A549 (cell line): ENCODE data around the gene COL24A1. TPM values are rescaled to one million over a fixed set of nuclear protein-coding genes. Genes with fewer than 3 reads are reported as not detected.

Experiments used
- ATAC-seq, 2 experiments: fragments of 200-7000 bp in 1 of 2; fragments of >200 bp in 1 of 2; cut with Nextera tagmentation in 1 of 2; cut with Tn5 transposase in 1 of 2; 3 replicates each; pipeline versions ENCODE4 v1.8.0 to v1.9.1; 2018 to 2020; ENCODE audit warnings: mild to moderate bottlenecking in 1 of 2, moderate library complexity in 1 of 2
- CTCF ChIA-PET: fragments of 300-600 bp; sonication (Branson Sonifier 250); formaldehyde crosslinking; extraction: SDS; loops from one replicate; lab custom pipeline; 2021; ENCODE audit warnings: antibody characterized with exemption, inconsistent platforms; lab: Yijun Ruan, JAX
- POLR2A ChIA-PET: fragments of 350-600 bp; formaldehyde crosslinking; extraction: SDS; loops from one replicate; lab custom pipeline; 2021; ENCODE audit warnings: antibody characterized with exemption, inconsistent platforms; lab: Yijun Ruan, JAX
- DNase-seq, 2 experiments: peaks; one replicate each; pipeline versions ENCODE4 v3.0.0 to v3.0.0-alpha.2; 2011 to 2016; ENCODE audit warnings: low read depth in 1 of 2, low spot score in 1 of 2
- FAIRE-seq: peaks from 2 replicates; lab custom pipeline; 2011; peaks lifted over from hg19 to GRCh38; lab: Jason Lieb, UNC
- H3K27ac ChIP-seq, 2 experiments: fragments of >200 bp; sonication (Bioruptor Twin); formaldehyde crosslinking; 3 replicates each; pipeline ENCODE4 v1.5.1; 2016 to 2017
- H3K4me1 ChIP-seq: fragments of >200 bp; sonication (Bioruptor Twin); formaldehyde crosslinking; 3 replicates; pipeline ENCODE4 v1.6.1; 2016
- H3K4me2 ChIP-seq: fragments of >200 bp; sonication (Bioruptor Twin); formaldehyde crosslinking; 3 replicates; pipeline ENCODE4 v1.6.1; 2016
- H3K4me3 ChIP-seq: fragments of >200 bp; sonication (Bioruptor Twin); formaldehyde crosslinking; 3 replicates; pipeline ENCODE4 v1.5.1; 2016
- H3K9me3 ChIP-seq: fragments of >200 bp; sonication (Bioruptor Twin); formaldehyde crosslinking; 3 replicates; pipeline ENCODE4 v1.6.1; 2016
- CBX8 ChIP-seq: fragments of 200-600 bp; sonication (generic); IDR thresholded peaks from 2 replicates; pipeline ENCODE4 v1.6.1; 2016
- CHD2 ChIP-seq: fragments of 150-350 bp; IDR thresholded peaks from 2 replicates; pipeline ENCODE4 v1.6.1; 2014; ENCODE audit warnings: low read length; ENCODE audit not compliant: partially characterized antibody
- CTCF ChIP-seq: fragments of >200 bp; sonication (Bioruptor Twin); formaldehyde crosslinking; IDR thresholded peaks from 3 replicates; pipeline ENCODE4 v1.5.1; 2016
- EHF ChIP-seq: fragments of 250-450 bp; sonication (Bioruptor Pico); IDR thresholded peaks from 2 replicates; pipeline ENCODE4 v1.5.0; 2020; ENCODE audit warnings: mild to moderate bottlenecking
- EHMT2 ChIP-seq: fragments of 200-600 bp; sonication (generic); IDR thresholded peaks from 2 replicates; pipeline ENCODE4 v1.6.1; 2016; ENCODE audit warnings: antibody characterized with exemption, low read depth, mild to moderate bottlenecking, moderate library complexity
- FOSL2 ChIP-seq, 2 experiments: fragments of 450-650 bp in 1 of 2; fragments of >200 bp in 1 of 2; sonication (Bioruptor Twin) in 1 of 2; formaldehyde crosslinking; IDR thresholded peaks; 2 replicates each; pipeline versions ENCODE4 v1.5.0 to v1.6.1; 2016 to 2020; ENCODE audit warnings: mild to moderate bottlenecking in 1 of 2, moderate library complexity in 1 of 2
- HEYL ChIP-seq: fragments of 250-450 bp; sonication (Bioruptor Pico); IDR thresholded peaks from 2 replicates; pipeline ENCODE4 v1.8.0; 2021; ENCODE audit warnings: mild to moderate bottlenecking, moderate library complexity
- MAFK ChIP-seq: fragments of 450-650 bp; IDR thresholded peaks from 2 replicates; pipeline ENCODE4 v1.6.1; 2014; ENCODE audit not compliant: partially characterized antibody
- MAX ChIP-seq: IDR thresholded peaks from 2 replicates; pipeline ENCODE4 v1.6.1; 2012
- PBX3 ChIP-seq: IDR thresholded peaks from 2 replicates; pipeline ENCODE4 v1.6.1; 2012
- PHF8 ChIP-seq: fragments of 200-600 bp; sonication (generic); IDR thresholded peaks from 2 replicates; pipeline ENCODE4 v1.6.1; 2016; ENCODE audit warnings: low read depth, mild to moderate bottlenecking, antibody characterized with exemption, moderate library complexity, borderline replicate concordance
- POLR2AphosphoS2 ChIP-seq: conservative IDR thresholded peaks from 2 replicates; pipeline ENCODE4 v1.6.1; 2012; ENCODE audit warnings: low read length, improper control_type of control experiment, inconsistent platforms
- RAD21 ChIP-seq, 2 experiments: fragments of >200 bp in 1 of 2; sonication (Bioruptor Twin) in 1 of 2; formaldehyde crosslinking in 1 of 2; IDR thresholded peaks in 1 of 2; conservative IDR thresholded peaks in 1 of 2; 2 replicates in 1 of 2; 3 replicates in 1 of 2; pipeline ENCODE4 v1.6.1; 2012 to 2018; ENCODE audit warnings: inconsistent platforms in 1 of 2
- RNF2 ChIP-seq: fragments of 200-600 bp; sonication (generic); IDR thresholded peaks from 2 replicates; pipeline ENCODE4 v1.6.1; 2016; ENCODE audit warnings: low read depth, mild to moderate bottlenecking, antibody characterized with exemption, moderate library complexity, borderline replicate concordance
- SMC3 ChIP-seq: fragments of >200 bp; sonication (Bioruptor Twin); formaldehyde crosslinking; IDR thresholded peaks from 3 replicates; pipeline ENCODE4 v1.6.1; 2018; ENCODE audit warnings: inconsistent platforms
- SREBF2 ChIP-seq: fragments of 450-650 bp; IDR thresholded peaks from 2 replicates; pipeline ENCODE4 v1.6.1; 2014; ENCODE audit warnings: mild to moderate bottlenecking, moderate library complexity
- TP53 ChIP-seq: fragments of 250-450 bp; sonication (Bioruptor Pico); IDR thresholded peaks from 2 replicates; pipeline ENCODE4 v1.5.0; 2021; ENCODE audit warnings: mild to moderate bottlenecking, moderate library complexity
- ZFP36 ChIP-seq: fragments of 450-650 bp; IDR thresholded peaks from 2 replicates; pipeline ENCODE4 v1.6.1; 2014; ENCODE audit warnings: borderline replicate concordance; ENCODE audit not compliant: partially characterized antibody
- WGBS: methylation state at CpG from one replicate; pipeline ENCODE4 v1.1.6; 2017; ENCODE audit errors: missing lambda C conversion rate; 5-methylcytosine and 5-hydroxymethylcytosine counted together
- polyA plus RNA-seq, 4 experiments: library from polyadenylated mRNA; depleted of rRNA in 3 of 4; stranded (reverse); fragments of >200 nt; fragmentation: RNase III in 1 of 4; extraction: RNeasy Plus Mini Kit Qiagen cat#74134 plus additional on column Dnase treatment in 1 of 4; gene quantifications; 2 replicates in 3 of 4; 3 replicates in 1 of 4; pipeline ENCODE4 v1.2.3, GENCODE V29; 2011 to 2017

COL24A1 gene
- polyA plus RNA-seq, 2 of the 4 experiments (the other 2 are of a cell fraction): 0.03 to 0.13 TPM

GRCh38 chr1:86176226-86176625 is 19.7 kb upstream of the COL24A1 start:
- ATAC-seq (no peak), DNase-seq (no peak), FAIRE-seq (no peak)
- Histone ChIP-seq H3K27ac (no peak overlapping the region), H3K4me1 (no peaks in the 10 kb centered on the region), H3K4me2 (no peak overlapping the region), H3K9me3 (no peaks in the 10 kb centered on the region), H3K4me3 (no peak overlapping the region)
- WGBS: 57% methylated on average over 5 of the region's 5 CpGs
- ChIA-PET POLR2A (no interaction called here), CTCF (no interaction called here)
- TF ChIP-seq POLR2AphosphoS2: no peak
- no peak for TF ChIP-seq PBX3
- no peak for TF ChIP-seq EHF (CRISPR knock-in tag)
- TF ChIP-seq TP53 (CRISPR knock-in tag): no peak
- TF ChIP-seq CHD2: no peak
- TF ChIP-seq HEYL: no peak
- no peak for TF ChIP-seq CBX8
- TF ChIP-seq SREBF2: no peak
- no peak for TF ChIP-seq RAD21 (conservative IDR thresholded peaks at IDR 0.05 in 1 of 2, IDR thresholded peaks at IDR 0.05 in 1 of 2)
- no peak for TF ChIP-seq MAX
- TF ChIP-seq MAFK: no peak
- TF ChIP-seq CTCF: no peak

GRCh38 chr1:86175756-86176155 is 19.2 kb upstream of the COL24A1 start:
- Histone ChIP-seq H3K9me3 (no peaks in the 10 kb centered on the region), H3K27ac (no peak overlapping the region), H3K4me3 (no peak overlapping the region), H3K4me1 (no peaks in the 10 kb centered on the region)
- POLR2A ChIA-PET: no interaction called here
- FAIRE-seq: no peak
- WGBS: 45% methylated on average over 5 of the region's 5 CpGs
- TF ChIP-seq PHF8 (no peak), SMC3 (no peak), FOSL2 (IDR thresholded peaks at IDR 0.05) (no peak), FOSL2 (CRISPR knock-in tag; IDR thresholded peaks at IDR 0.05) (no peak), MAX (no peak)
- TF ChIP-seq, all 56 proteins: peak for 0
- ATAC-seq: no peak
- CTCF ChIA-PET: no interaction called here
- DNase-seq: no peak
- H3K4me2 ChIP-seq: no peak overlapping the region

- no peaks in the 10 kb centered on the region for H3K9me3 ChIP-seq
- no peak overlapping the region for H3K4me2 ChIP-seq
- no peaks in the 10 kb centered on the region for H3K4me1 ChIP-seq
- TF ChIP-seq POLR2AphosphoS2 (no peak), RAD21 (conservative IDR thresholded peaks at IDR 0.05 in 1 of 2, IDR thresholded peaks at IDR 0.05 in 1 of 2) (peak in 1 of 2 experiments; percentile 23; a peak in 1 of 5 replicates), EHMT2 (no peak), ZFP36 (no peak), RNF2 (no peak)
- ChIA-PET CTCF (no interaction called here), POLR2A (no interaction called here)
- 0% methylated on average over 1 of the region's 1 CpG for WGBS
- FAIRE-seq (no peak), DNase-seq (no peak), ATAC-seq (no peak)
- H3K4me3 ChIP-seq: no peak overlapping the region
- no peak overlapping the region for H3K27ac ChIP-seq
Observed at GRCh38 chr1:86169625-86170024, 13.1 kb upstream of the COL24A1 start.
